Activated B cell treated with CpG ODN at 0.5 μM for 24 hours (primary cell): ENCODE data around the gene TPR. TPM values are rescaled to one million over a fixed set of nuclear protein-coding genes. Genes with fewer than 3 reads are reported as not detected.
"Not testable (repeated sequence)": the region's sequence is repeated elsewhere in the genome, so short reads cannot be mapped to it uniquely, and the experiment has no call there.

ENCODE experiments used
- ATAC-seq: fragments of 200-7000 bp; cut with Tn5 transposase; one replicate; pipeline ENCODE4 v1.10.0; 2021; ENCODE audit warnings: low read depth, mild to moderate bottlenecking, moderate library complexity
- CTCF ChIA-PET: fragments of 350-600 bp; sonication (Branson Sonifier 250); formaldehyde crosslinking; loops from one replicate; lab custom pipeline; 2021; ENCODE audit warnings: antibody characterized with exemption; lab: Charles Lee
- POLR2A ChIA-PET: fragments of 350-600 bp; sonication (Branson Sonifier 250); formaldehyde crosslinking; loops from one replicate; lab custom pipeline; 2021; ENCODE audit warnings: antibody characterized with exemption; lab: Charles Lee
- DNase-seq: peaks from one replicate; pipeline ENCODE4 v3.0.0; 2022
- H3K27ac Mint-ChIP-seq: one replicate; pipeline ENCODE4 v1.8.0; 2020; ENCODE audit warnings: mixed read lengths
- H3K27me3 Mint-ChIP-seq: one replicate; pipeline ENCODE4 v1.8.0; 2021; ENCODE audit warnings: mixed read lengths
- H3K36me3 Mint-ChIP-seq: one replicate; pipeline ENCODE4 v1.8.0; 2021; ENCODE audit warnings: low read depth, mixed read lengths
- H3K4me1 Mint-ChIP-seq: one replicate; pipeline ENCODE4 v1.8.0; 2021; ENCODE audit warnings: mixed read lengths
- H3K4me3 Mint-ChIP-seq: one replicate; pipeline ENCODE4 v1.8.0; 2020; ENCODE audit warnings: mild to moderate bottlenecking, mixed read lengths
- H3K9me3 Mint-ChIP-seq: one replicate; pipeline ENCODE4 v1.8.0; 2020; ENCODE audit warnings: mixed read lengths
- intact Hi-C: fragments of 100-400 bp; cut with micrococcal nuclease; formaldehyde crosslinking; loops from one replicate; pipeline ENCODE4 v1.15.1; 2024
- total RNA-seq: library from RNA; stranded (reverse); gene quantifications from 2 replicates; pipeline ENCODE4 v1.2.3, GENCODE V29; 2022
- TF ChIP-seq, protein P1 (sequence below): fragments of 200-600 bp; IDR thresholded peaks from one replicate; pipeline ENCODE4 v1.8.0; 2022; ENCODE audit warnings: antibody characterized with exemption, mild to moderate bottlenecking

TPR gene
- total RNA-seq, 1 donor from 2014 or later, result 125 TPM

DNA sequence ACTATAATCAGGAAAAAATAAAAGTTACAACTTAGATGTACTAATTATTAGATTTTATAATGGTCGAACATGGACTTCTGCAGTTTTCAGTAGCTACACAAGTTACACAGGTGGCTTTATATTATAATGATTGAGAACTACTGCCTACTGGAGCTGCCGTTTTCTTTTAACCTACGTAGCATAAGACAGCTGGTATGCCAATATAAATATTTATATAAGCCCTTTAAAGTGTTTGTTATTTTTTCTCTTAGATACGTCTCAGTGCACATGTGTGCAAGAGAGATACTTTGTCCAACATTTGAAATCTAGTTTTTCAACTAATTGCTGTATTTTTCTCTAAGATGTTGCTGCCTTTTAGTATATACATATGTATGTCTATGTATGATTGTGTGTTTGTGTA, 43.5 kb upstream of the TPR start:
- ATAC-seq (no peak), DNase-seq (no peak)
- H3K27ac Mint-ChIP-seq, result no peak overlapping the region
- H3K27me3 Mint-ChIP-seq, result no peaks in the 10 kb centered on the region
- no peak overlapping the region for H3K4me3 Mint-ChIP-seq
- TF ChIP-seq, protein P1, sequence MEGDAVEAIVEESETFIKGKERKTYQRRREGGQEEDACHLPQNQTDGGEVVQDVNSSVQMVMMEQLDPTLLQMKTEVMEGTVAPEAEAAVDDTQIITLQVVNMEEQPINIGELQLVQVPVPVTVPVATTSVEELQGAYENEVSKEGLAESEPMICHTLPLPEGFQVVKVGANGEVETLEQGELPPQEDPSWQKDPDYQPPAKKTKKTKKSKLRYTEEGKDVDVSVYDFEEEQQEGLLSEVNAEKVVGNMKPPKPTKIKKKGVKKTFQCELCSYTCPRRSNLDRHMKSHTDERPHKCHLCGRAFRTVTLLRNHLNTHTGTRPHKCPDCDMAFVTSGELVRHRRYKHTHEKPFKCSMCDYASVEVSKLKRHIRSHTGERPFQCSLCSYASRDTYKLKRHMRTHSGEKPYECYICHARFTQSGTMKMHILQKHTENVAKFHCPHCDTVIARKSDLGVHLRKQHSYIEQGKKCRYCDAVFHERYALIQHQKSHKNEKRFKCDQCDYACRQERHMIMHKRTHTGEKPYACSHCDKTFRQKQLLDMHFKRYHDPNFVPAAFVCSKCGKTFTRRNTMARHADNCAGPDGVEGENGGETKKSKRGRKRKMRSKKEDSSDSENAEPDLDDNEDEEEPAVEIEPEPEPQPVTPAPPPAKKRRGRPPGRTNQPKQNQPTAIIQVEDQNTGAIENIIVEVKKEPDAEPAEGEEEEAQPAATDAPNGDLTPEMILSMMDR, result no peak
- CTCF ChIA-PET, result interaction anchor here (1.3 kb wide), 1 partner anchor 43 kb away, joined by 3 read pairs; the partner anchor contains the start of genes ODR4 and TPR
- H3K36me3 Mint-ChIP-seq, result peaks cover 26% of the 10 kb centered on the region
- intact Hi-C loops, result no loop called here
- POLR2A ChIA-PET, result no interaction called here
- H3K9me3 Mint-ChIP-seq, result no peaks in the 10 kb centered on the region
- H3K4me1 Mint-ChIP-seq, result no peaks in the 10 kb centered on the region

- intact Hi-C loops, result no loop called here
- no peaks in the 10 kb centered on the region for H3K4me1 Mint-ChIP-seq
- TF ChIP-seq, protein P1, result no peak
- peaks cover 20% of the 10 kb centered on the region for H3K36me3 Mint-ChIP-seq
- no peaks in the 10 kb centered on the region for H3K27me3 Mint-ChIP-seq
- no peaks in the 10 kb centered on the region for H3K9me3 Mint-ChIP-seq
- ChIA-PET POLR2A (no interaction called here), CTCF (no interaction called here)
- ATAC-seq (no peak), DNase-seq (no peak)
- no peak overlapping the region for H3K27ac Mint-ChIP-seq
- H3K4me3 Mint-ChIP-seq, result no peak overlapping the region
These were observed 38.3 kb upstream of the TPR start for GRCh38 chr1:186413319-186413718.

DNA sequence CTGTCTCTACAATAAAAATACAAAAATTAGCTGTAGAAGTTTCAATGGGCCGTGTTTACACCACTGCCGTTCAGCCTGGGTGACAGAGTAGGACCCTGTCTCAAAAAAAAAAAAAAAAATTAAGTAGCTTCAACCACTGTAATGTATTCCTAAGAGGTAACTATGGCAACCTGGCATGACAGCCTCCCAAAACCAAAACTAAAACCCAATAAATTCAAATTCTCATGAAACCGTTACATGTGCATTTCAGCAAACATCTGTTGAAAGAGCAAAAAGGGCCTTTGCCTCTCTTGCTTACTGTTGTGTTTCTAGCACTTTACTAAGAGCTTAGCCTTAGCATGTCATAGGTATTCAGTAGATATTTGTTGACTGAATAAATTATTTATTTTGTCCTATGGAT, 34.0 kb upstream of the TPR start:
- TF ChIP-seq, protein P1, result no peak
- Mint-ChIP-seq H3K4me1 (no peaks in the 10 kb centered on the region), H3K27ac (no peak overlapping the region), H3K4me3 (no peak overlapping the region), H3K36me3 (peaks cover 31% of the 10 kb centered on the region), H3K27me3 (no peaks in the 10 kb centered on the region), H3K9me3 (no peaks in the 10 kb centered on the region)
- ATAC-seq (no peak), DNase-seq (no peak)
- intact Hi-C loops, result no loop called here
- ChIA-PET POLR2A (no interaction called here), CTCF (no interaction called here)

GRCh38 chr1:186404454-186405051, 29.5 kb upstream of the TPR start:
- Mint-ChIP-seq H3K36me3 (peaks cover 47% of the 10 kb centered on the region), H3K4me3 (no peak overlapping the region), H3K27ac (no peak overlapping the region), H3K4me1 (no peaks in the 10 kb centered on the region), H3K27me3 (no peaks in the 10 kb centered on the region), H3K9me3 (no peaks in the 10 kb centered on the region)
- DNase-seq (no peak), ATAC-seq (peak; percentile 64)
- ChIA-PET POLR2A (no interaction called here), CTCF (interaction anchor here (0.6 to 1.7 kb wide), 5 partner anchors 14 to 582 kb away, joined by 3 to 6 read pairs (median 3); no protein-coding TSS in a partner anchor)
- intact Hi-C loops, result no loop called here
- TF ChIP-seq, protein P1, result no peak

- no peaks in the 10 kb centered on the region for H3K4me1 Mint-ChIP-seq
- intact Hi-C loops, result no loop called here
- TF ChIP-seq, protein P1, result no peak
- no peak for ATAC-seq
- CTCF ChIA-PET, result interaction anchor here (1.1 to 1.2 kb wide), 2 partner anchors 13 to 583 kb away, joined by 4 to 6 read pairs; no protein-coding TSS in a partner anchor
- peaks cover 48% of the 10 kb centered on the region for H3K36me3 Mint-ChIP-seq
- DNase-seq, result no peak
- H3K4me3 Mint-ChIP-seq, result no peak overlapping the region
- H3K9me3 Mint-ChIP-seq, result no peaks in the 10 kb centered on the region
- no peak overlapping the region for H3K27ac Mint-ChIP-seq
- H3K27me3 Mint-ChIP-seq, result no peaks in the 10 kb centered on the region
- POLR2A ChIA-PET, result no interaction called here
These were observed 28.6 kb upstream of the TPR start for GRCh38 chr1:186403632-186404031.

- POLR2A ChIA-PET, H3K9me3 Mint-ChIP-seq, H3K27ac Mint-ChIP-seq, H3K4me3 Mint-ChIP-seq, H3K4me1 Mint-ChIP-seq, CTCF ChIA-PET, ATAC-seq, intact Hi-C loops, DNase-seq, H3K27me3 Mint-ChIP-seq: not testable (repeated sequence)
- peaks cover 43% of the 10 kb centered on the region for H3K36me3 Mint-ChIP-seq
These were observed 26.4 kb upstream of the TPR start for GRCh38 chr1:186401446-186401845.

- ATAC-seq, intact Hi-C loops, POLR2A ChIA-PET, H3K4me1 Mint-ChIP-seq, DNase-seq, H3K27me3 Mint-ChIP-seq, H3K9me3 Mint-ChIP-seq, H3K4me3 Mint-ChIP-seq, H3K27ac Mint-ChIP-seq, CTCF ChIA-PET: not testable (repeated sequence)
- peaks cover 65% of the 10 kb centered on the region for H3K36me3 Mint-ChIP-seq
These were observed 17.7 kb upstream of the TPR start for GRCh38 chr1:186392711-186393110.
